HG02870 (cell line): Measurements from ENCODE around the gene HOXC11.

ENCODE experiments used
- ATAC-seq: cut with Tn5 transposase; IDR thresholded peaks from one replicate; pipeline ENCODE4 v1.9.1; 2021; ENCODE audit warnings: mild to moderate bottlenecking, moderate library complexity; ENCODE audit not compliant: unreplicated experiment

Gene HOXC11

DNA sequence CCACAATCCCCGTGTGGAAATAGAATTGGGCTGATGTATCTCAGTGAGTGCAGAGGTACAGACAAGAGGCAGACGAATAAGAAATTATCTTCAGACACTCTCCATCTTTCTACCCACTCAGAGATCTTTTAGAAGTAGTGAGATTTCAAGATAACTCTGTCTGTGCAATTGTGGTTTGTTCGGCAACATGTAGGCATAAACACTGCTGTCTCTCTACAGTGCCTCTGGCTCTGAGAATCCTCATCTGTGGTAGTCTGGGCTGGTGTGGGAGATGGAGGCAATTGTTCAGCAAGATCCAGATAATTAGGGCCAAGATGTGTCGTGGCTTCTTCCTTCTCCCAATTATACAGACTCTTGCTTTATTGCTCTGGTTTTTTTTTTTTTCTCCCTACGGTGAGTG is 31.2 kb upstream of the HOXC11 start:
- ATAC-seq = no peak

DNA sequence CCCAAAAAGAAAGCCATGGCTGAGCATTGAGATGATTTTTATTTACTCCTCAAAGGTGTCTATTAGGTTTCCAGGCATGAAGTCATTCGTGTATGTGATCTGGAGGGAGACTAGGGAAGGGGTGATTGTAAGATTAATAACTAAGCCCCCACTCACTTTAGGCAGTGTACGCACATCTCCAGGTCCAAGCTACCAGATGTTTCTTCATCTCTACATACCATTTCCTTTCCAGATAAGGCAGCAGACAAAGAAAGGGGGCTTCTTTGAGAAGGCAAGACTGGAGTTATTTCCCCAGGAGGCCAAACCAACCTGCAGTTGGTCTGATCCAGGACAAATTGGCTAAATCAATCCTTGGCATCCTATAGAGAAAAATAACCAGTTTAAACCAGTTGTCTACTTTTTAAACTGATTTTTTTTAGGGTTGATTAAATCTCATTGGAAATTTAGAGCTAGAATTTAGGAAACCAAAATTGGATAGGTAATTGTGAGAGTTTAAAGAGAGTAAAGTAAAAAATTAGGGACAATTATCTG is 30.4 kb upstream of the HOXC11 start:
- no peak for ATAC-seq

DNA sequence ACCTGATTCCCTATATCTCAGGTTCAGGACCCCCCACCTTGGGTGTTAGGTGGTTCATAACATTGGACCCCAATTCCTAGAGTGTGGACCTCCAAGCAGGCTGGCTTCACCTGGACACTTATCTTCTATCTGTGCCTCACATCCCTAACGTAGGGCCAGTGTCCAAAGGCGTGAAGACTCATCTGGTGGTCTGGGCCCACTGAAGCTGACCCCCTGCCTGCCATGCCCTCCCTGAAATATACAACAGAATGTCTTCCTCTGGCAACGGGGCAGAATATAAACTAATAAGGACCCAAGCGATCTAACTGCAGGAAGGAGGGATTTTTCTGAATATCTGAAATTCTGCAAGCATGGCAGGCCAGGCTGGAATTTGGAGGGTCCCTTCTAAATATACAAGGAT is 28.7 kb upstream of the HOXC11 start:
- no peak for ATAC-seq

DNA sequence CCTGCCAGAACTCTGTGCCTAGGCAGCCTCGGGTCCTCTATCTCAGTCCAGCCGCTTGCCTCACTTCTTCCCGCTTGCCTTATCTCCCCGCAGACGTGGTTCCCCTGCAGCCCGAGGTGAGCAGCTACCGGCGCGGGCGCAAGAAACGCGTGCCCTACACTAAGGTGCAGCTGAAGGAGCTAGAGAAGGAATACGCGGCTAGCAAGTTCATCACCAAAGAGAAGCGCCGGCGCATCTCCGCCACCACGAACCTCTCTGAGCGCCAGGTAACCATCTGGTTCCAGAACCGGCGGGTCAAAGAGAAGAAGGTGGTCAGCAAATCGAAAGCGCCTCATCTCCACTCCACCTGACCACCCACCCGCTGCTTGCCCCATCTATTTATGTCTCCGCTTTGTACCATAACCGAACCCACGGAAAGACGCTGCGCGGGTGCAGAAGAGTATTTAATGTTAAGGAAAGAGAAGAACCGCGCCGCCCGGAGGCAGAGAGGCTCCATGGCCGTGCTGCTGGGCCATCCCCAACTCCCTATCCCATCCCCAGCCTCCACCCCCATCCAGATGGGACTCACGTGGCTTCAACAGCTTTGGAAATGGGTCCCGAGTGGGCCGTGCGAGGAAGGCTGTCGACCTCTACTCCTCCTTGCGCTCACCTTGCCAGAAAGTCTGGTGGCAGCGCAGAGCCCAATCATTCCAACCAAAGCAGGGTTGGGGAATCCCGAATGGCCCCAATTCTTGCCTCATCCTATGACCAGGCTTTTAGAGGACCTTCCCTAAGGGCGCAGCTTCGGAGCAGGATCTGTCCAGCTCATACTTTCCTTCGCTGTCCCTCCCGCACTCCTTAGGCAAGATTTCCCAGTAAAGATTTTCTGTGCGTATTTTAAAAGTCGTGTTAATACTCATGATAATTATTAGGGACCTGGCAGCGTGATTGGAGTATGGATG is 27.7 kb upstream of the HOXC11 start:
- no peak for ATAC-seq

DNA sequence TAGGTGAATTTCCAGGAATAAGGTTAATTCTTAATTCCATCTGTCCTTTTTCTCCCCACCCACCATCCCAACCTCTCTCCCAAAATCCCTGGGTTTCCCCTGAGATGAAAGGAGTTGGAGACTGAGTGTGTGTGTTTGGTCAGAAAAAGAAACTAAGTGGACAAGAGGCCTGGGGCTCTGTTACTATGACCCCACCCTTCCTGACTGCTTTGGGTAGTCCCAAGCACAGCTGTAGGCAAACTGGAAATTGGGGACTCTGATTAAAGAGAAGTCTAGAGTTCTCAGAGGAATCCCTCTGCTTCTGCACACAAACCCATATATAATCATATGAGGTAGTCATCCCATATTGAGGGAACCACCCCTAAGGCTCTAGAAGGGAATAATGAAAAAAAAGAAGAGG is 25.2 kb upstream of the HOXC11 start:
- no peak for ATAC-seq

DNA sequence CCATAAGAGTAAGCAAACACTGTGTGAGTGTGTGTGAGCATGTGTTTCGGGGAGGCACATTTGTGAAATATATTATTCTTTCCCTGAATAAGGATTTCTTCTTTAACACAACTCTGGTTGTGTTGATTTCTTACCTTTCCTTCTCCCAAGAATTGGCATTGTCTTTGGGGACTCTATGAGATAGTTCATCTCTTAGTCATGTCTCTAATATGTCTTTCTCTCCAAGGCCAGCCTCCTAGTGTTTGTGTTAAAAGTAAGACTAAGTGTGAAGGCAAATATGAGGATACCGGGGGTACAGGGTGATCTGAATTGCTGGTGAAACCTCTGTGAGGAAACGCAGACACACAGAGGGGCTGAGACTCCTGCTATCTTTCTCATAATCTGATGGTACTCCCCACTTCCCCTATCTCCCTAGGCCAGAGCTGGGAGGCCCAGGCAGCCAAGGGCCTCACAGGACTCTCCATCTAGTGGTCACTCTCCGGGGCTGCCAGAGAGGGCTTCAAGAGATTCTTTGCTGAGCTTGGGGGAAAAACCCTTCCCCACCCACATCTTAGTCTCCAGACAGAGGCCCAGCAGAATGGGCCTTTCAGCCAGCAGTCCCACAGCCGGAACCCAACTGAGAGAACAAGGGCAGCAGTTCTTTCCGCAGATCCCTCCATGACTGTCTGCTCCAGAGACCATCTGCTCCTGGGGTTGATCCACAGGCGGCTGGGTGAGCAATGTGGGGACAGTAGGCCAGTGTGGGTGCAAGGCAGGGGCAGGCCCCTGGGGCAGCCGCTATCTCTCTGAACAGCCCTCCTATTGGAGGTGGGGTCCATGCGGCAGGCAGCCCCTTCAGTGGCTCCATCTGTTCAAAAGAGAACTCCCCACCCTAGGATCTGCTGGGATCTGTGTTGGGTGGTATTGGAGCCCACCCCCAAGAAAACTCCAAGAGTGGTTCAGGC is 24.0 kb upstream of the HOXC11 start:
- ATAC-seq = no peak

DNA sequence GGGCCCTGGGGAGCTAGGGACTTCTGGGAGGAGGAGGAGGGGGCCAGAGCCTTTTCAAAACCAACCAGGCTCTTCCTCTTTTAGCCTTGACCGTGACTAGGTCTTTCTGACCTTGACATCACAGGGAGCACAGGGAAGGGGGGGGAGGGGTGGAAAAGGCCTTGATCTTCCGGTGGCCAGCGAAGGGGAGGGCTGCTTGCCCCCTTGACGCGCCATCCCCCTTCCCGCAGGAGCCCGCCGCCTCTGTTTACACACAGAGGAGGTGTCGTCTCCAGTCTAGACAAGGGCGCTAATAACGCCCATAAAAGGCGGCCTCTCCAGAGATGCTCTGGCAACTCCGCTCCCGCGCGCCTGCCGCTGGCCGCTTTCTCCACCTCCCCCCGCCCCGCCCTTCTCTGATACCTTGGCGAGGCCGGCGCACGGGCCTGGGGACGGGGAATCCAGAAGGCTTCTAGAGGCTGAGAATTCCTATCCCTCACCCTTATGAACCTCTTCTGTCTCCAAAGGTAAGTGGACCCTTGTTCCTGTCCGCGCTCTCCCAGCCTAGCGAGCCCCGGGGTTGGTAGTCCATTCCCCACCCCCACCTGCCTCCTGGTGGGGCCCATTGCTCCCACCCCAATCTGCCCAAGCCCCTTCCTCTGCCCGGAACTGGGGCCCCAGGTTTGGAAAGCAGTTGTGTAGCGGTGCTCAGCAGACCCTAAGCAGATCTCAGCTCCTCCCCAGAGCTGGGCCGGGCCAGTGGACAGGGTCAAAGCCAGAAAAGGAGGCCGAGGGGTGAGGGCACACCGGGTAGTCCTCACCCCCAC is 23.1 kb upstream of the HOXC11 start:
- ATAC-seq = no peak

DNA sequence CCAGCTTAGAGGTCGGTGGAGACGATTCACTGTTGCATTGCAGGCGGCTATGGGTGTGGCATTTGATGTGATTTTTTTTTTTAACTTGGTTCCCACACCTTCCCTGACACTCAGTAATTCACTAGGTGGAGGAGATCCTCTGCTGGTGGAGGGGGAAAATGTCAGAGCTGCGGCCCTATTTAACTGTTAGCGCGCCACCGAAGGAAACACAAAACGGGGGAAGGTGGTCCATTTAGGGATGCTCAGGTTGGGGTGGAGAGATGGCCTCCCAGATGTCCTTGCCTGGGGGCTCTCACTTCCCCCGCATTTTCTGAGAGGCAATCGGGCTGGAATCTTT is 22.5 kb upstream of the HOXC11 start:
- ATAC-seq = no peak

DNA sequence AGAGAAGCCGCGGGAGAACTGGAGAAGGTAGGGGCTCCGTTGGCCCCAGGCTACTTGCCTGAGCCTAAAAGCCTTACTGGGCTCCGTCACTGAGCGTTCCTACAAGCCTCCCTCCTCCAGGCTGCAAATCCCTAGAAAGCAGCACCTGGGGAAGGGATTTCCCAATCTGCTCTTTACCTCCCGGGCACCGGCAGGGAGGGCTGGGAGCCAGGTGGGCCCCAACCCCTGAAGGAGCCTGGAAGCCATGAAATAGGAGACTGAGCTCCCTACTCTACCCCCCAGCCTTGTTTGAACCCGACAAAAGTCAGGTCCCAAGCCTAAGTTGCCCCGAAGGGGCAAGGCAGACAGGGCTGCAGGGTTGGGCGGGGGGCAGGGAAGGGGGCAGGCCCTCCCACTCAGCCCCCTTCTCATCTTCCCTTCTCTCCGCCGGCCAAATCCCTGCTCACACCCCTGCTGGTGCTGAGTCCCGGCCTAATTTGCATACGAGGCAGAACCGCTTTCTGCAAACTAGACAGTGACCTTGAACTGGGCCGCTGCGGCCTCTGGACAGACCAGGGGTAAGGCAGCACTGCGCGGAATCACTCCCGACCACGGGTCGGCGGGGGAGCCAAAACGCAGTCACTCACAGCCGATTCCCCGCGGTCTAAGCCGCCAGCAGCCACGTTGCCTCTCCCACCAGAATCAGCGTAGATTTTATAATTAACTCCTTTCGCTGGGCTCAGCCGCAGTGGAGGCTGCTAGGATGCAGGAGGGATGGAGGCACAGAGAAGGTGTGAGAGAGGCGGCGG is 21.9 kb upstream of the HOXC11 start:
- ATAC-seq = no peak

DNA sequence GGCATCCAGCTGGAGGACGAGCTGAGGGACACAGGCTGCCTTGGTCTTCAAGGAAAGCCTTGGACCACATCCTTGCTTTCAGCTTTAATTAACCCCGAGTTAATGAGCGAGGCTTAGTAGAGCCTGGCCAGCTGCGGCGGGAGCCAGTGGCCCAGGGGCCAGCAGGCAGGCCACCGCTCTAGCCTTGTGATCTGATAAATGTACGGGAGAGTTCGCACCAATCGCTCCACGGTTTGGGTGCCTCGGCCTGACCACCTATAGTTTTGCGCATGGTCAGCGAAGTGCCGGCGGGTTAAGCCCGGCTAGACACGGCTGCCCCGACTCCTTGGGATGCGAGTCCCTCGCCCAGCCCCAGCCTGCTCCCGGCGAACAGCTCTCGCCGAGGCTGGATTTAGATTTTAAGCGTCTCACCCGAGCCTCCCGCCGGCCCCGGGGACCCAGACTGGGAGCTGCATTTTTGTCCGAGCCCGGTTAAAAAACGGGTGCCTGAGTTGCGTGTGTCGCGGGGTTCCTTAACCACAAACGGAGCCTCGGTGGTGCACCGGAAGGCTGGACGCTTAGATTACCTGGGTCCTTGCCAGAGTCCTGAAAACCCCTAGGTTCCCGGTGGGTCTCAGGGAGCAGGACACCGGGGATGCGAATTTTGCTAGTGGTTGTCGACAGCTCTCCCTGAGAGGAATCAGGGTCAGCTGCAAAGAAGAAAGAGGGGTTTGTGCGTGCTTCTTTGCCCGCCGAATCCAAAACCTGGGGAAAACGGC is 21.2 kb upstream of the HOXC11 start:
- no peak for ATAC-seq

DNA sequence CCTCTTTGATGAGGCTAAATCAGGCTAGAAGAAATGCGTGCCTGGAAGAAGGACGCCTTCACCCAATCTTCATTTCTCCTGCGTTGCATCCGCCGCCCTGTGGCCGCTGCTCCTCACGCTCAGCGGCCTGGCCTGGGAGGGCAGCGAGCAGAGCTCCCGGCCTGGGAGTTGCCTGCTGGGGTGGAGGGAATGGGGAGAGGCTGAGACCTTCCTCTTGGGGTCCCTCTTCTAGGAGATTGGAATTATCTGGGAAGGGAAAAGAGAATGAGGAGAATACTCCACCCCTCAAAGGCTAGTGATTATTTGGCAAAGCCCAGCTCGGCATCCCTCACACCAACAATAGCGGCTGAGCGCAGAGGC is 20.6 kb upstream of the HOXC11 start:
- no peak for ATAC-seq

DNA sequence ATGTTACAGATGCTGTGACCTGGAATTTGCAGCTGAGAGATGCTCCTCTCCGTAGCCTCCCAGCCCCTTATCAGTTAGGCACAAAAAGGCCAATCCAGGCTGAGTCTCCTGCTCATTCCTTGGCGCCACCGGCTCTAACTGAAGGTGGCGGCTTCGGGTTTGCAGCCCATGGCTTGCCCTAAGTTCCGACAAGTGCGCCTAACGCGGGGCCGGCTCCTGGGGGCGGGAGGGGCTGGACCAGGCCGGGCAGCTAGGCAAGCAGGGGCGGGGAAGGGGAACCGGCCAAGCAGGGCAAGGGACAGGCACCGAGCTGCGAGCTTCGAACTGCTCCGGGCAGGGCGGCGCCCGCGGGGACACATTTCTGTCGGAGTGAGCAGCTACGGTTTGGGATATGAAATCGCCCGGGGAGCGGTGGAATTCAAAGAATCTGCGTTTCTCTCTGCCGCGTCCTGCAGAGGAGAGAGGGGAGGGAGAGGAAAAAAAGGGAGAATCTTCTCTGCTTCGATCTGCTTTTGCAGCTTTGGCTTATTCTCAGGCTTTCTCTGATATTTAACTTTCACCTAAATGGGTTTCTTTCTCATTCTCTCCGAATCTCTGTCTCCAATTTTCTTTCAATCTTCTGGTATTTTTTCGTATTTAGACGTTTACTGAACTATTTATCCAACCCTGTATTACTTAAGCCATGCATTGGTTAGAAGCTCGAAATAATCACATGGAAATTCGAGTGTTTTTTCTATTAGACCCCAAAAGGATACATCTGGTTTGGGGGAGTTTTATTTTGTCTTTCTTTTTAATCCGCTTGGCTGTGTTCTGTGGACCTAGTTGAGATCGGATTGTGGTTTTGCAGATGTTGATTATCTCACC is 19.8 kb upstream of the HOXC11 start:
- ATAC-seq = no peak

DNA sequence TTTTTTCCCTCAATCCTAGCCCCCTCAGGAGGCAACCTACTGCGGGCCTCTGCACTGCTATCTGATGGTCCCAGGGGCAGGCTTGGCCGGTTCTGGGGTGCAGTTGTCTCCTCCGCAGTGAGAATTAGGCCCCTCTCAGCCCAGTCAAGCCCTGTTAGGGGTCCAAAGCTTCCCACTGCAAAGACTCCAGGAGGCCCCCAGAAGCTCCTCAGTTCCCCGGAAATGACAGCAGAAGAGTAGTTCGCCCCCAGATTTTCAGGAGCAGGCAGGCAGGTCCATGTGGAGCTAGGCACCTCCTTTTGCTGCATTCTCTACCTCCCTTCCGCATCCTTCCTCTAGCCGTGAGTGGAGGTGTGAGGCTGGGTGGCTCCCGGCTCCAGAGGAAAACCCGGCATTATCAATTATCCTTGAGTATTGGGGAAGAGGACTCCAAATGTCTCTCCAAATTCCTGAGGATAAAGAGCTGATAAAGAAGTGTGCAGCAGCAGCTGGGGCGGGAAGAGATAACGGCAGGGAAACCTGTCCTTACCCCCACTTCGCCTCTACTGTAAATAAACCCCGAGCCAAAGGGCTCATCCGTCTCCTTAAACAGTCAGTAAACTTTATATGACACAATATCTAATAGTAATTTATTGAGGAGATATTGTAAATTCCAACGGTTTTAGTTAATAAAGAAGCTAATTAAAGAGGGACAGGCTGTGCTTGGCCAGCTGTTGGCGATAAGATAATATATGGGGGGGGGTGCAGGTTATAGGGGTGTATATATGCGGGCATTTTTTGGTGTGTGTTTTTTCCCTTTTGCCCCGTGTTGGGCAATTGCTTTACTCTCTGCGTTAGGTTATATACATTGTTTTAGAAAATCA is 18.9 kb upstream of the HOXC11 start:
- no peak for ATAC-seq

DNA sequence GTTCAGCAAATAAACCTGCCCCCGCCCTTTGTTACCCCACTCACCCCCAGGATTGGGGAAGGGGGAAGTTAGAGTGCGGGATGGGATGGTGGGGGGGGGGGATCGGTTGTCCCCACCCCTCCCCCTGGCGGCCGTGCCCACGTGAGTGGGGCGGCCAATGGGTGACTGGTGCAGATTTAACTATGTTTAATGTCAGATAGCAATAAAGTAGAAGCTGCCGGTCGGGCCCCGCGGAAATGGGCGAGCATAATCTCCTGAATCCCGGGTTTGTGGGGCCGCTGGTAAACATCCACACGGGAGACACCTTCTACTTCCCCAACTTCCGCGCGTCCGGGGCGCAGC is 18.3 kb upstream of the HOXC11 start, which contains the start of gene HOXC12:
Gene HOXC12, plus strand, starts transcription at position 210 of the 342 bp plus-strand sequence. Its CDS starts 27 bp downstream, at position 237.
- ATAC-seq = no peak

DNA sequence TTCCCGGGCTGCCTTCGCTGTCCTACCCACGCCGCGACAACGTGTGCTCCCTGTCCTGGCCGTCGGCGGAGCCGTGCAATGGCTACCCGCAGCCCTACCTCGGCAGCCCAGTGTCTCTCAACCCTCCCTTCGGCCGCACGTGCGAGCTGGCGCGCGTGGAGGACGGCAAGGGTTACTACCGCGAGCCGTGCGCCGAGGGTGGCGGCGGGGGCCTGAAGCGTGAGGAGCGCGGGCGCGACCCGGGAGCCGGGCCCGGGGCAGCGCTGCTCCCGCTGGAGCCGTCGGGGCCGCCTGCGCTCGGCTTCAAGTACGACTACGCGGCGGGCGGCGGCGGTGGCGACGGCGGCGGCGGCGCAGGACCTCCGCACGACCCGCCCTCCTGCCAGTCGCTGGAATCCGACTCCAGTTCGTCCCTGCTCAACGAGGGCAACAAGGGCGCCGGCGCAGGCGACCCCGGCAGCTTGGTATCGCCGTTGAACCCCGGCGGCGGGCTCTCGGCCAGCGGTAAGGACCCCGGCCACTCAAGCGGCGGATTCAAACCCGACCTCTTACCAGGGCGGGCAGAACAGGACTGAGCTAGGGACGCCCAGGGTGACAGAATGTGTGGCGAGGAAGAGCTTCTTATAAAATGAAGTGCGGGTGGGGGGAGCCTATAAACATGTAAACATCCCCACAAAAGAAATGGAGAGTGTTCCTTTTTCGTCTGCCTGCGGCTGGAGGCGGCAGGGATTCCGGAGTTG is 17.7 kb upstream of the HOXC11 start:
- no peak for ATAC-seq

DNA sequence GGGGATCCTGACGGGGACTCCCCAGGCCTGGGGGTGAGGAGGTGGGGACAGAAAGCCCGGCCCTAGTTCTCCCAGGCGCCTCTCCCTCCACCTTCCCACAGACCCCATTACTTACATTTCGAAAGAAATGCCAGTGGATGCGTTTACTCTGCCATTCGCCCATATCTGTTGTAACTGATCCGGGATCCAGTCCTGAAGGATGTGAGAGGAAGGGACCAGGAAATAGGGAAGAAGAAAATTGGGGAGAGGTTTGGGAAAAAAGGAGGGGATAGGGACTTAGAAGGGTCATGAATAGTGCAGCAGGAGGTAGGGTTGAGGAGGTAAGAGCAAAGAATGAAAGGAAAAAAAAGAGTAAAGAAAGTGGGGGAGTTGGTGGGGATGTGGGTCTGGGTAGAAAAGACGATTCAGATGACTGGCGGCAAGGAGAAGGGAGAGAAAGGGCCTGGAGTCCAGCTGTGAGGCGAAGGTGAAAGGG is 17.1 kb upstream of the HOXC11 start:
- no peak for ATAC-seq
